ENCODE data around the gene NAT8L. TPM values are rescaled to one million over a fixed set of nuclear protein-coding genes. Genes with fewer than 3 reads are reported as not detected.

The NAT8L gene
- total RNA-seq, 2 donors from 2014 or later: 0.19 to 0.52 TPM

GRCh38 chr4:2083116-2083825 is 24.1 kb downstream of the NAT8L start:
- intact Hi-C loops (cut with DNase I): no loop called here
- DNase-seq (ENCODE audit: low spot score): peak; percentile 34

DNA sequence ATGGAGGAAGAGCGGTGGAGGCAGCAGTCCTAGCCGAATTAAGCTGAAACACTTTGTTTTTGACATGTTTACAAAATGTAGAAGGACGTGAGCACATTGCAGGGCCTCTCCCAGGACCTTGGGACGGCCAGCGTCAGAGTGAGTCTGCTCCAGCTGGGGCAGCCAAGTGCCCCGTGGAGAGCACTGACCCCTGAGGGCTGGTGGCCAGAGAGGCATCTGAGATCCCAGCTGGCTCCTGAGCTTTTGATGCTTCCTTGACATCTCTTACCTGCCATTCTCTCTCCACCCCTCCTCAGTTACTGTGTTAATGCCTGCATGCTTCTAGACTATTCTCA is 24.7 kb downstream of the NAT8L start:
- intact Hi-C loops (cut with DNase I): no loop called here
- DNase-seq (ENCODE audit: low spot score): peak; percentile 10

- intact Hi-C loops (cut with DNase I): no loop called here
- peak; percentile 55 for DNase-seq (ENCODE audit: low spot score)
These were observed 25.2 kb downstream of the NAT8L start for GRCh38 chr4:2084316-2084715.

DNA sequence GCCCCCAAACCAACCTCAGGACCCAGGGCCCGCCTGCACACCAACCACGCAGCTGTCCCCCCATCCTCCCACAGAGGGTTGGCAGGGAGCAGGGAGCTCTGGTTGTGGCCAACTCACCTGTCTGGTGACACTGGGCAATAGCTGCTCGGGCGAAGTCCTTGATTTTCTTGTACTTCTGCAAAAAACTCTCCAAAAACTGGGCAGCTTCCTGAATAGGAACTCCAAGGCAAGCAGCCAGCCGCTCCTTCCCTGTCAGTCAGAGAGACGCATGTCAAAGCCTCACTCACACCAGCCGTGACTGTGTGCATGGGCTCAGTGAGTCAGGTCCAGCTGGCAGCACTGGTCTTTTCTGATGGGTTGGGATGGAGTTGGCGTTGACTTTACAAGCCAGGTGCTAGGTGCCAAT is 26.4 kb downstream of the NAT8L start:
- DNase-seq (ENCODE audit: low spot score): peak; percentile 49
- intact Hi-C loops (cut with DNase I): no loop called here

DNA sequence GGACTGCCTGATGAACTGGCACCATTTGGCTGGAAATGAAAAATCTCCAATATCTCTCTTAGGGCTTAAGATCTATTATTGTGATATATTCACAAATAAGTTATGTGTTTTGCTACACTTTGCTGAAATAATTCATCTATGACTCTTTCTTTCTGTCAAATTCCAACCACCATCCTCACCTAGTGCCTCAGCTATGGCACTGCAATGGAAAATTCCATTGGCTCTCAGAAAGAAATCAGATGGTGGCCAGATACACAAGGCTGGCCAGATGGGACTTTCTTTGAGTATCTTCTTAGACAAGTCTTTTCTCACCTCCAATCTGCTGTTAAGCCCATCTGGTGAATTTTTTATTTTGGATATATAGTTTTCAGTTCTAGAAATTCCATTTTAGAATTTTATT is 28.0 kb downstream of the NAT8L start:
- no peak for DNase-seq (ENCODE audit: low spot score)
- intact Hi-C loops (cut with DNase I): no loop called here

DNA sequence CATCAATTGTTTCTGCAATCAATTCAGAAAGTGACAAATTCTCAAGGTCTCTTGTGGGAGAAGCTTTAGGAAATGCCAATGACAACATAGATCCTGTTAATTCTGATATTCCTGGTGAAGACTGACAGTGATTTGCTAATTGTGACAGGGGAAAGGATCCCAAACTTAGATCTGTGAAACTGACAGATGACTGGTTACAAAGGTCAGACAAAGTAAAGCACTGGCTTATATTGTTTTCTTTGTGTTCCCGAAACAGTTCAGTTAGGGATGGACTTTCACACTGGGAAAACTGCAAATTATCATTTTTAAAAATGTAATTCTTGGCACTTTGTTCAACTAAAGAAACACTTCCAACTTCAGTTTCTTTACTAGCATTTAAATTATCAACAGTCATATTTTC is 30.1 kb downstream of the NAT8L start:
- intact Hi-C loops (cut with DNase I): no loop called here
- DNase-seq (ENCODE audit: low spot score): no peak

GRCh38 chr4:2090642-2091041 is 31.5 kb downstream of the NAT8L start:
- DNase-seq (ENCODE audit: low spot score): no peak
- intact Hi-C loops (cut with DNase I): no loop called here

GRCh38 chr4:2091990-2092668 is 33.0 kb downstream of the NAT8L start:
- intact Hi-C loops (cut with DNase I): no loop called here
- DNase-seq (ENCODE audit: low spot score): peak; percentile 57

GRCh38 chr4:2092669-2093053 is 33.5 kb downstream of the NAT8L start:
- DNase-seq (ENCODE audit: low spot score): peak; percentile 68
- intact Hi-C loops (cut with DNase I): no loop called here

GRCh38 chr4:2093265-2093664 is 34.1 kb downstream of the NAT8L start:
- intact Hi-C loops (cut with DNase I): no loop called here
- peak; percentile 61 for DNase-seq (ENCODE audit: low spot score)

- DNase-seq (ENCODE audit: low spot score): peak; percentile 47
- intact Hi-C loops (cut with DNase I): no loop called here
These were observed 35.4 kb downstream of the NAT8L start for GRCh38 chr4:2094545-2094944.

GRCh38 chr4:2095236-2096072 is 36.3 kb downstream of the NAT8L start:
- intact Hi-C loops (cut with DNase I): loop anchor here in 1 of 2 donors (5.0 kb wide), 1 partner anchor 342 kb away; no protein-coding TSS in a partner anchor
- peak; percentile 58 for DNase-seq (ENCODE audit: low spot score)

DNA sequence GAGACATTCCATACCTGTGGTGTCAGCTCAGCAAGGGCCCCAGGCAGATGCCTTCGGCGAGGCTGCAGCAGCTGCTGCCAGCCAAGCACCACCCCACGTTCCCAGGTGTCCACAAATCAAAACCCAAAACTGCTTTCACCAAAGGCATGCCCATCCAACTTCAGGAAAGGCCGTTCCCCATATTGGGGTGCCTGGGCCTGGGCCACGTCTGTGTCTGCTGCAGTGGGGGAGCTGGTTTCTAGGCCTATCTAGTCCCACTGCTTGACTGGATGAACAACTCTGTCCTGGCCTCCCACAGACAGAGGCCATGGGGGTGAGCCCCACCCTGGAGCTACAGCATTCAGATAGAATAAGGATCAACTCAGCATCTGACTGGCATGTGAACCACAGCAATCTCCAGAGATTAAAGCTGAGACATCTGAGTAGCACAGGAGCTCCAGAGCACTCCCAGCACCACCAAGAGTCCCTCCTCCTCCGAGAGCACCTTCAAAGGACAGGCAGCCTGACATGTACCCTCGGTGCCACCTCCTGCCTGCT is 37.0 kb downstream of the NAT8L start:
- peak; percentile 64 for DNase-seq (ENCODE audit: low spot score)
- intact Hi-C loops (cut with DNase I): loop anchor here in 1 of 2 donors (5.0 kb wide), 1 partner anchor 341 kb away; no protein-coding TSS in a partner anchor

DNA sequence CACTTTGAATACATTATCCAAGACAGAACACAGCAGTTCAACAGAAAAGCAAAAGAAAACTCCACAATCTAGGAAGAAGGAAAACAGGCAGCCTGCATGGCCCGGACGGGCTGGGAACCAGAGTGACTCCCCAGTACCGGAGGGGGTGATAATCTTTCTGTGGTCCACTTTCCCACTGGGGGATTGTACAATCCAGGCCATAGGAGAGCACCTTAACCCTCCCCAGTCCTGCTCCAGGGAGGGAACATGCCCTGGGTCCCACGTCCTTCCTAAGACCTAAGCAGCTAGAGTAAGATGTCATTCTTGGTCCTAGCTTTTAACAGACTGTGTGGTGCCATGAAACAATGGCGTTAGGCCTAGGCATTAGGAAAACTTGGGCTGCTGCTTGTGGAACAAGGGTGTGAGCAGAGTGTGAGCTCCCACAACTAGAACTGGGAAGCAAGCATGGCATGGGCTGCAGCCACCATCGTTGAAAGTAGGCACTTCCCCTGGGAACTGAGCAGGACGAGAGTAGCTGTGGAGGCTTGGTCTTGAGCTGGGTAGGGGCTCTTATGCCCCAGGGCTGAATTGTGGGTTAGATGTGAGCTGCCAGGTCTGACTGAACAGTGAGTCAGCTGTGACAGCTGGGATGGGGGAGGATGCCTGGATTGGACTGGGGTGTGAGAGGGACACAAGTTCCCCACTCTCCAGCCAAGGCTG is 42.4 kb downstream of the NAT8L start:
- intact Hi-C loops (cut with DNase I): loop anchor here in 1 of 2 donors (1.0 kb wide), 1 partner anchor 27 kb away; no protein-coding TSS in a partner anchor
- DNase-seq (ENCODE audit: low spot score): no peak

- intact Hi-C loops (cut with DNase I): no loop called here
- DNase-seq (ENCODE audit: low spot score): no peak
These were observed 43.1 kb downstream of the NAT8L start for GRCh38 chr4:2102045-2102883.

GRCh38 chr4:2103127-2103842 is 44.2 kb downstream of the NAT8L start:
- intact Hi-C loops (cut with DNase I): no loop called here

GRCh38 chr4:2103843-2104547 is 44.9 kb downstream of the NAT8L start:
- intact Hi-C loops (cut with DNase I): no loop called here
- no peak for DNase-seq (ENCODE audit: low spot score)

More at GRCh38 chr4:2103127-2103842, 44.2 kb downstream of the NAT8L start:
- DNase-seq (ENCODE audit: low spot score): no peak

Measured in posterior vena cava (tissue), 2 donors.